Astrocyte (in vitro differentiated cells and primary cell): Measurements from ENCODE around the gene FAM222B. TPM values are rescaled to one million over a fixed set of nuclear protein-coding genes. Genes with fewer than 3 reads are reported as not detected.

Experiments used
- DNase-seq: peaks from one replicate; pipeline ENCODE4 v3.0.0-alpha.2; 2010; ENCODE audit warnings: low read depth
- FAIRE-seq: peaks from 2 replicates; lab custom pipeline; 2011; peaks lifted over from hg19 to GRCh38; lab: Jason Lieb, UNC
- H2AFZ ChIP-seq: 2 replicates; pipeline ENCODE4 v1.6.0; 2012; ENCODE audit warnings: low read depth, low read length, inconsistent platforms
- H3K27ac ChIP-seq: 2 replicates; pipeline ENCODE4 v1.5.1; 2011; ENCODE audit warnings: low read depth, low read length, inconsistent platforms
- H3K27me3 ChIP-seq: 2 replicates; pipeline ENCODE4 v1.6.0; 2011; ENCODE audit warnings: low read length, inconsistent platforms; ENCODE audit not compliant: insufficient read depth
- H3K36me3 ChIP-seq: 2 replicates; pipeline ENCODE4 v1.5.1; 2011; ENCODE audit warnings: low read length, inconsistent platforms; ENCODE audit not compliant: insufficient read depth
- H3K4me1 ChIP-seq: 2 replicates; pipeline ENCODE4 v1.5.1; 2011; ENCODE audit warnings: low read length, inconsistent platforms; ENCODE audit not compliant: insufficient read depth
- H3K4me2 ChIP-seq: 2 replicates; pipeline ENCODE4 v1.6.0; 2012; ENCODE audit warnings: low read length, inconsistent platforms
- H3K4me3 ChIP-seq: 2 replicates; pipeline ENCODE4 v1.5.1; 2011; ENCODE audit warnings: low read depth, mild to moderate bottlenecking, low read length, inconsistent platforms; ENCODE audit not compliant: insufficient read depth
- H3K79me2 ChIP-seq: 2 replicates; pipeline ENCODE4 v1.6.0; 2012; ENCODE audit warnings: mild to moderate bottlenecking, low read length, inconsistent platforms; ENCODE audit not compliant: insufficient read depth
- H3K9ac ChIP-seq: 2 replicates; pipeline ENCODE4 v1.6.0; 2012; ENCODE audit warnings: mild to moderate bottlenecking, low read length, inconsistent platforms
- H3K9me3 ChIP-seq: 2 replicates; pipeline ENCODE4 v1.5.1; 2012; ENCODE audit warnings: low read depth, mild to moderate bottlenecking, low read length, inconsistent platforms; ENCODE audit not compliant: insufficient read depth
- H4K20me1 ChIP-seq: 2 replicates; pipeline ENCODE4 v1.6.0; 2012; ENCODE audit warnings: low read length, inconsistent platforms; ENCODE audit not compliant: insufficient read depth
- H3K27ac Mint-ChIP-seq: one replicate; pipeline ENCODE4 v1.8.0; 2021; ENCODE audit warnings: mild to moderate bottlenecking, mixed read lengths; ENCODE audit not compliant: unreplicated experiment
- H3K27me3 Mint-ChIP-seq: one replicate; pipeline ENCODE4 v1.8.0; 2021; ENCODE audit warnings: low read depth, mixed read lengths; ENCODE audit not compliant: unreplicated experiment
- H3K36me3 Mint-ChIP-seq: one replicate; pipeline ENCODE4 v1.8.0; 2021; ENCODE audit warnings: low read depth, mixed read lengths; ENCODE audit not compliant: unreplicated experiment
- H3K4me1 Mint-ChIP-seq: one replicate; pipeline ENCODE4 v1.8.0; 2021; ENCODE audit warnings: low read depth, mixed read lengths; ENCODE audit not compliant: unreplicated experiment
- H3K4me3 Mint-ChIP-seq: one replicate; pipeline ENCODE4 v1.8.0; 2021; ENCODE audit warnings: mild to moderate bottlenecking, moderate library complexity, mixed read lengths; ENCODE audit not compliant: unreplicated experiment
- H3K9me3 Mint-ChIP-seq: one replicate; pipeline ENCODE4 v1.8.0; 2021; ENCODE audit warnings: mild to moderate bottlenecking, mixed read lengths; ENCODE audit not compliant: unreplicated experiment
- EZH2 ChIP-seq: IDR thresholded peaks from 2 replicates; pipeline ENCODE4 v1.6.1; 2012; ENCODE audit warnings: mild to moderate bottlenecking, low read length, inconsistent platforms; ENCODE audit not compliant: insufficient read depth
- total RNA-seq: library from RNA; stranded (reverse); gene quantifications from 2 replicates; pipeline ENCODE4 v1.2.1, GENCODE V29; 2021
- TF ChIP-seq, protein P1 (sequence below): IDR thresholded peaks from 2 replicates; pipeline ENCODE4 v1.5.1; 2011; ENCODE audit warnings: low read depth, mild to moderate bottlenecking, inconsistent platforms, low read length, moderate library complexity; ENCODE audit not compliant: insufficient read depth

Gene FAM222B
- total RNA-seq, 1 donor from 2014 or later: 53.0 TPM

DNA sequence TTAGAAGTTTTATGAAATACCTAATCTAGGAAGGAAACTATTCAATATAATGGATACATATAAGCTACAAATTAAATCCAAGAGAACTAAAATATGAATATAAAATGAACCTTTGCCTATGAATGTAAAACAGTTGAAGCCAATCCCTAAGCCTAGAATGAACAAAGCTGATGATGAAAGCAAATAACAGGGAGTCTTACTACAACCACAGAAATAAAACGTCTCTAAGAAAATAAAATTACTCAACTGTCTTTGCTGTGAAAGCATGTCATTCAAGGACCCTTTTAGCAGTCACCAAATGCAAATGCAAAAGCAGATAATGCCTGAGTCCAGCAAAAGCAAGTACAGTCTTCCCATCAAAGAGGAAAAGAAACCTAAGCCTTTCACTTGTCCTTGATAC is 23.0 kb downstream of the FAM222B start:
- H3K4me1 ChIP-seq: no peaks in the 10 kb centered on the region
- Mint-ChIP-seq H3K36me3 (peaks cover 1% of the 10 kb centered on the region), H3K4me3 (no peak overlapping the region), H3K27ac (no peak overlapping the region), H3K9me3 (no peaks in the 10 kb centered on the region), H3K27me3 (no peaks in the 10 kb centered on the region), H3K4me1 (peaks cover 7% of the 10 kb centered on the region)
- FAIRE-seq: no peak
- H3K9me3 ChIP-seq: no peaks in the 10 kb centered on the region
- H3K4me3 ChIP-seq: no peak overlapping the region
- H3K9ac ChIP-seq: no peak overlapping the region
- peaks cover 62% of the 10 kb centered on the region for H3K79me2 ChIP-seq
- no peaks in the 10 kb centered on the region for H3K36me3 ChIP-seq
- TF ChIP-seq, protein P1, sequence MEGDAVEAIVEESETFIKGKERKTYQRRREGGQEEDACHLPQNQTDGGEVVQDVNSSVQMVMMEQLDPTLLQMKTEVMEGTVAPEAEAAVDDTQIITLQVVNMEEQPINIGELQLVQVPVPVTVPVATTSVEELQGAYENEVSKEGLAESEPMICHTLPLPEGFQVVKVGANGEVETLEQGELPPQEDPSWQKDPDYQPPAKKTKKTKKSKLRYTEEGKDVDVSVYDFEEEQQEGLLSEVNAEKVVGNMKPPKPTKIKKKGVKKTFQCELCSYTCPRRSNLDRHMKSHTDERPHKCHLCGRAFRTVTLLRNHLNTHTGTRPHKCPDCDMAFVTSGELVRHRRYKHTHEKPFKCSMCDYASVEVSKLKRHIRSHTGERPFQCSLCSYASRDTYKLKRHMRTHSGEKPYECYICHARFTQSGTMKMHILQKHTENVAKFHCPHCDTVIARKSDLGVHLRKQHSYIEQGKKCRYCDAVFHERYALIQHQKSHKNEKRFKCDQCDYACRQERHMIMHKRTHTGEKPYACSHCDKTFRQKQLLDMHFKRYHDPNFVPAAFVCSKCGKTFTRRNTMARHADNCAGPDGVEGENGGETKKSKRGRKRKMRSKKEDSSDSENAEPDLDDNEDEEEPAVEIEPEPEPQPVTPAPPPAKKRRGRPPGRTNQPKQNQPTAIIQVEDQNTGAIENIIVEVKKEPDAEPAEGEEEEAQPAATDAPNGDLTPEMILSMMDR: no peak
- no peak for TF ChIP-seq EZH2
- H4K20me1 ChIP-seq: peaks cover 56% of the 10 kb centered on the region
- H3K4me2 ChIP-seq: no peak overlapping the region
- no peak overlapping the region for H3K27ac ChIP-seq
- no peak overlapping the region for H2AFZ ChIP-seq
- no peak for DNase-seq
- no peaks in the 10 kb centered on the region for H3K27me3 ChIP-seq

- H3K9me3 Mint-ChIP-seq: no peaks in the 10 kb centered on the region
- H4K20me1 ChIP-seq: peaks cover 51% of the 10 kb centered on the region
- no peaks in the 10 kb centered on the region for H3K9me3 ChIP-seq
- DNase-seq (no peak), FAIRE-seq (no peak)
- H3K27ac Mint-ChIP-seq: no peak overlapping the region
- peaks cover 1% of the 10 kb centered on the region for H3K36me3 Mint-ChIP-seq
- H3K79me2 ChIP-seq: peaks cover 65% of the 10 kb centered on the region
- no peak overlapping the region for H3K4me3 ChIP-seq
- H3K27me3 Mint-ChIP-seq: no peaks in the 10 kb centered on the region
- H3K9ac ChIP-seq: no peak overlapping the region
- H2AFZ ChIP-seq: no peak overlapping the region
- H3K4me1 ChIP-seq: no peaks in the 10 kb centered on the region
- H3K4me3 Mint-ChIP-seq: no peak overlapping the region
- H3K27ac ChIP-seq: no peak overlapping the region
- peaks cover 7% of the 10 kb centered on the region for H3K4me1 Mint-ChIP-seq
- no peaks in the 10 kb centered on the region for H3K27me3 ChIP-seq
- H3K36me3 ChIP-seq: no peaks in the 10 kb centered on the region
- no peak overlapping the region for H3K4me2 ChIP-seq
- no peak for TF ChIP-seq EZH2
- TF ChIP-seq, protein P1: no peak
Observed at GRCh38 chr17:28818819-28819221, 23.8 kb downstream of the FAM222B start.

DNA sequence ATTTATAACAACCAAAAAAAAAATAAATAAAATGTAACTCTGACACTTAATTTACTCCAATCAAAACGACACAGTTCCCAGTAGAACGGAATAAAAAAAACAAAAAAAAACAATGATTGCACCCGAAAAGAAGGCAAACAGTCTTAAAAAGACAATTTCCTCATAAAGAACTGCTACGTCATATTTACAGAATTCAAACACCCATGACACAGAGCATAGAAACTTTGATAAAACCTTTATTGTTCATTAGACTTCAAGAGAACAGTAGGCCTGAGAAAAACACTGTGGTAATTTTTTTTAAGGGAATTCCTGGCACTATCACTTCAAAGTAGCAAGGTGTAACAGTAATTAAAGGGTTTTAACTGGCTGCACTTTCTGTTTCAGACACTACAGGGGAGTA is 26.1 kb downstream of the FAM222B start:
- no peak for TF ChIP-seq EZH2
- TF ChIP-seq, protein P1: no peak
- peaks cover 1% of the 10 kb centered on the region for H3K36me3 Mint-ChIP-seq
- Histone ChIP-seq H3K36me3 (no peaks in the 10 kb centered on the region), H3K9me3 (no peaks in the 10 kb centered on the region), H4K20me1 (peaks cover 42% of the 10 kb centered on the region), H3K4me2 (no peak overlapping the region), H3K79me2 (peaks cover 69% of the 10 kb centered on the region), H2AFZ (no peak overlapping the region), H3K4me3 (no peak overlapping the region), H3K27ac (no peak overlapping the region), H3K9ac (no peak overlapping the region), H3K4me1 (peaks cover 3% of the 10 kb centered on the region), H3K27me3 (no peaks in the 10 kb centered on the region)
- H3K4me1 Mint-ChIP-seq: peaks cover 7% of the 10 kb centered on the region
- no peak for FAIRE-seq
- DNase-seq: no peak
- H3K27me3 Mint-ChIP-seq: no peaks in the 10 kb centered on the region
- no peaks in the 10 kb centered on the region for H3K9me3 Mint-ChIP-seq
- no peak overlapping the region for H3K4me3 Mint-ChIP-seq
- no peak overlapping the region for H3K27ac Mint-ChIP-seq
